GM21825 (cell line): ENCODE data around the gene EHHADH.

Experiments used
- ATAC-seq: cut with Tn5 transposase; IDR thresholded peaks from one replicate; pipeline ENCODE4 v1.9.1; 2021; ENCODE audit warnings: mild to moderate bottlenecking, moderate library complexity; ENCODE audit not compliant: unreplicated experiment

Gene EHHADH

DNA sequence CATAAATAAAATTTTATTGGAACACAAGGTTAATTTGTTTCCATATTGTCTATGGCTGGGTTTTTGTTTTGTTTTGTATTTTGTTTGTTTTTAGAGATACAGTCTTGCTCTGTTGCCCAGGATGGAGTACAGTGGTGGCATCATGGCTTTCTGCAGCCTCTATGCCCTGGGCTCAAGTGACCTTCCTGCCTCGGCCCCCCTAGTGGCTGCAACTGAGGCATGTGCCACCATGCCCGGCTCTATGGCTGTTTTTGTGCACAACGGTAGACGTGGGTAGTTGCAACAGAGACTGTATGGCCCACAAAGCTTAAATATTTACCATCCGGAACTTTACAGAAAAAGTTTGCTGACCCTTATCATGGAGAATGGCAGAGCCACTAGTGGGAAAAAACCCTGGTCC is 54.2 kb downstream of the EHHADH start:
- no peak for ATAC-seq

DNA sequence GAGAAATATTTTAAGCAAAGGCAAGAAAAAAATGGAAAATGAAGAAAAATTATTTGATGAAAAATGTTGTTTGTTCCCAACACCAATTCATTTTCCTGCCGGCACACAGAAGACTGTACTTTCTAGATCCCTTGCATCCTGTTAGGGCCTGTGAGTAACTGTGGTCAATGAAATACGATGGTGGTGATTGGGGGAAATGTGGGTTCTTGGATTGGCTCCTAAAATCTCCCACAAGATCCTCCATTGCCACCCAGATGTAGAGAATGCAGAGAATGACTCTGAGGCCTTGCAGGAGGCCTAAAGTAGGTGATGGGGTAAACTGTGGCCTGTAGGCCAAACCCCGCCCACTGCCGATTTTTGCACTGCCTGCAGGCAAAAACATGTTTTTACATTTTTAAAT is 54.6 kb downstream of the EHHADH start:
- no peak for ATAC-seq

DNA sequence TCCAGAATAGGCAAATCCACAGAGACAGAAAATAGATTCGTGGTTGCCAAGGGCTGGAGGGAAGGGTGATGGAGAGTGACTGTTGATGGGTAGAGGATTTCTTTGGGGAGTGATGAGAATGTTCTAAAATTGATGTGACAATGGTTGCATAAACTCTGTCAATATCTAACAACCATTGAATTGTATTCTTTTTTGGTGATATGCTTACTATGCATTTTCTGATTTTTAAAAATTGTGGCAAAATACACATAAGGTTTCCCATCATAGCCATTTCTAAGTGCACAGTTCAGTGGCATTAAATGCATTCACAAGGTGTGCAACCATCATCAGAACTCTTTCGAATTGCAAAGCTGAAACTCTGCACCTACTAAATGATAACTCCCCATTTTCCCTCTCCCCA is 56.8 kb downstream of the EHHADH start:
- ATAC-seq, result no peak

DNA sequence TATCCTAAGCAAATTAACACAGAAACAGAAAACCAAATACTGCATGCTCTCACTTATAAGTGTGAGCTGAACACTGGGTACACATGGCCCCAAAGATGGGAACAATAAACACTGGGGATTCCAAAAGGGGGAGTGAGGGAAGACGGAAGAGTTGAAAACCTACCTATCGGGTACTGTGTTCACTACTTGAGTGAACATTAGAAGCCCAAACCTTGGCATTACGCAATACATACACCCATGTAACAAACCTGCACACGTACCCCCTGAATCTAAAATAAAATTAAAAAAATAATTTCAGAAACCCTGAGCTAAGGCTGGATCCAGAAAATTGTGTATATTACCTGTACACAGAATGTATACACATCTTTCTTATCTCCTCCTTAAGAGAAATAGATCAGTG is 58.2 kb downstream of the EHHADH start:
- ATAC-seq, result no peak

DNA sequence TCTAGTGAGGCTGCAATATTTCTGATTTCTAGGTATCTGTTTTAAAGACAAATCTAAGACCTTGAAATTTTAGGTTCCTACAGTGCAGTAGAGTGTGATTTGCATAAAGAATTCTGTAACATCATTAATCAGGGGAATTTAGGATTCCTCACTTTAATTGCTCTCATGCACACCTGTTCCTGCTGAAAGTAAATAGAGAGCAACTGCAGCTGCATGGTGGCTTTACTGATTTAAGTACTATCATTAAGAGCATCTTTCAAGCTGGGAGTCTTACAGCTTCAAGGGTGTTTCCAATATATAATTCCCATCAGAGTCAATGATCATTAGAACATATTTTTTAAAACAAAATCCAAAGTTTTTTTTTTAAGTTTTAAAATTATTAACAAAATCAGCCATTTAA is 65.0 kb downstream of the EHHADH start:
- no peak for ATAC-seq

DNA sequence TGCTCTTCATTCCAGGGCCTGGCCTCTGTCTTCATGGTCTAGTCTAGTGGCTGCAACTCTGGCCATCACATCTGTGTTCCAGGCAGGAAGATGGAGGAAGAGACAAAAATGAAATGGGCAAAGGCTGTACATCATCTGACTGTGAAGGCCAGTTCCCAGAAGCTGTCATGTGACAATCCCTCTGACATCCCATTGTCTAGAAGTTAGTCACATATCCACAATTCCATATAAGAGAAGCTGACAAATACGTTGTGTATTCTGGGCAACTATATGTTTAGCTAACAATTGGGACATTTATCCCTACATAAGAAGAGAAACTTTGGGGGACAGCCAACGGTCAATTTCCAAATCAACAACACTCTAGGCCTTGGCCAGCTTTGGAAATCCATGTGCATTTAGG is 66.5 kb downstream of the EHHADH start:
- no peak for ATAC-seq

DNA sequence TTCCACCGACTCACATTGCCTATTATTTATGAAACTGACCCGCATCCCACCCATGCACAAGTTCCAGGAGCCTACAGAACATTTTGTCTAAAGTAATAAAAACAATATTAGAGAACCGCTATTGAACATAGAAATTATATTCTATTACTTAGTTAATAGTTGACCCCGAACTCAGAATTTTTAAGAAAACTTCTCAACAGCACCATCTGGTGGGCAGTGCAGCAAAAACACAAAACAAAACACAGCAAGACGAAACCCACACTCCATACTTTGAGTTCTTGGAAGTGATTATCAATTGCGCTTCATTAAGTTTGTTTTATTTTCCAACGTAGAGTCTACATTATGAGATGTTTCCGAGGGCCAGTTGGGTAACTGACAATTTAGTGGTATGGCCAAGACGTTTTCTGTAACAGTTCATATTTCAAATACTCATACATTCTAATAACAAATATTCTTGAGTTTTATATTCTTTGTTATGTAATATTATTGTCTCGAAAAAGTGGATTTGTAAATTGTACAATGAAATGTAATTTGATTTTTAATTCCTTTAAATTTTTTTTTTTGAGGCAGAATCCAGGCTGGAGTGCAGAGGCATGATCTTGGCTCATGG is 77.0 kb downstream of the EHHADH start:
- ATAC-seq, result no peak

DNA sequence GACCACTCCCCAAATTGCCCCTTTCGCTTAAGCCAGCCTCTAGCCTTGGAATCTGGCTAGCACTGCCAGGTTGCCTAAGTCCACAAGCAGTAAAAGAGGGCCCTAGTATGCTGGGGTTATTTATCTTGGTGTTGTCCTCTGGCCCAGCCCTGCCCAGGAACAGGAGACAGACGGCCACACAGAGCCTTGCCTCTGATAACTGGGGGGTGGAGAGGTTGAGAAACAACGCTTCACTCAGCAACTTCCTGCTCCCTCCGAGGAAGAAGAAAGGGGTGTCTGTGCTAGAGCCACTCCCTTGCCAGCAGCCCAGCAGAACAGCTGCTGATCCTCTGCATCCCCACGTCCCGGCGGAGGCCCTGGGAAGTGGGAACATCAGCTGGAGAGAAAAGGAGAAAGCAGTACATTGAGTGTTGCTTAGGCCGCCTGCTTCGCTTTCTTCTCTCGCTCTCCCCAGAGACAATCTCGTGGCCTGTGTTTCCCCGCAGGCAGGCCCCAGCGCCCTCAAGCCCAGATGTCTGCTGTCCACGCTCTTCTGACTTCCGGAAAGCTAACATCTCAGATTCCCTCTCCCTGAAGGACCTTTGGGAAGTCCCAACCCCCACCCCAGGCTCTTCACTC is 78.4 kb downstream of the EHHADH start:
- ATAC-seq, result peak; percentile 83

DNA sequence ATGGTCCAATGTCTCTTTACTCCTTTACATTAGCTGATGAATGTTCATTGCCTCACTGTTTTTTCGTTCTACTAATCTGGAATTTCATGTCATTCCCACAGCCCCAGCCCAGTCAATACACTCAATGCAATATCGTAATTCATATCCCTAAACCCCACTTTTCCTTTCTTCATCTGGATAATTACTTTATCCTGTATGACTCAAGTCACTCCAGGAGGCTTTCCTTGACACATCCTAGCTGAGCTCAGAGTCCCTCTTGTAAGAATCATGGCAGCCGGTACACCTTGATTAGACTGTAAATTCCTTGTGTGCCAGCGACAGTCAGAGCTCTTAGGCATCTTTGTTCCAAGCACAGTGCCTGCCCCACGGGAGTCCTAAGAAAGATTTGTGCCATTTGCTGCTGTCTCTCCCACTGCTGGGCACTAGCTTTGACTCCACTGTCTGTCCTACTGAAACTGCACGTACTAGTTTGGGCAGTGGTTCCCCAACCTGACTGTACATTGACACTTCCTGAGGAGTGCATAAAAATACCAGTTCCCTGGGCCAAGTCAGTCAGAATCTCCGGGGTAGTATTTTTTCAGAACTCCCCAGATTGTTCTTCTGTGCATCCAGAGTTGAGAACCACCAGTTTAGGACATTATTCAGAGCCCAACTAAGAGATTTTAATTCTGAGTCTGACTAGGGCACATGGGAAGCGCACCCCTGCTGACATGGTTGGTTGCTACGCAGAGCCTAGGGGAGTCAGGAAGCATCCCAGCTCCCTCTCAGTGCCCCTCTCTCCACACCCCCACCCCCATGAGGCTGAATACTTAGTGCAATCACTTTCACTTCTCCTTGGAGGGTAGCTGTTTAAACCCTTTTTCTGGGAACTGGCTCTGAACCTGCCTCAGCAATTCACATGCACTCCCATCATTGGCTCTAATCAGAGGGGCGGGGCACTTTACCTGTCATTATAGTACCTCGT is 81.5 kb downstream of the EHHADH start:
- no peak for ATAC-seq

DNA sequence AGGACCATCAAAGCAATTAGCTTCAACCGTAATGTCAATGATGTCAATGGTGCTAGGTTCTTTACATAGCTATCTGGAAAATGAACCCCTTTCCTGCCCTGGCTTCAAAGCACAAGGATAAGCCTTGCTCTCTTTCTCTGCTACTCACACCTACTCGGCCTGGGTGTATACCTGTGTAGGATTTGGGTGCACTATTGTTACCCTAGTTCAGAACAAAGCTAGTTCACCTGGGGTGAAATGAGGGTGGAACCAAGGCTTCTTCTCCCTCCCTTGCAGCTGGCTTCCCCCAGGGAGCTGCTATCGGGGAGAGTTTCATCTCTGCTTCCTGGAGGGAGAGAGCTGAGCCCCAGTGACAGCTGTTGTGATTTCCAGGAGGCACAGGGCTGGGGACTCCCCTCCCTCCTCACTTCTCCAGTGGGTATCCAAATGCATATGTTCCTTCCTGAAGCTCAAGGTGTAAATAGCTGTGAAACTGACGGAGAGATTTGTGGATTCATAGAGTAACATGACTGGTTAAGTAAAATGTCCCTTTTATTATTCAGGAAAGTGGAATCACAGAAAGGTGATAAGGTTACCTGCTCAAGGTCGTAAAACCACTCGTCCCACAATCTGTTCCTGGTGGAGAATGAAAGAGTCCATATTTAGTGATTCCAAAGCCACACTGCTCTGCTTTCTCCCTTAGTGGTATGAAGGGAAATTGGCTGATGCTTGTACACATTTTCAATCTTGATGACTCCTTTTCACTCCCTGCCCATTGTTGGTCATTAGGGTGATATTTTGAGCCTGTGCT is 89.2 kb downstream of the EHHADH start:
- no peak for ATAC-seq

DNA sequence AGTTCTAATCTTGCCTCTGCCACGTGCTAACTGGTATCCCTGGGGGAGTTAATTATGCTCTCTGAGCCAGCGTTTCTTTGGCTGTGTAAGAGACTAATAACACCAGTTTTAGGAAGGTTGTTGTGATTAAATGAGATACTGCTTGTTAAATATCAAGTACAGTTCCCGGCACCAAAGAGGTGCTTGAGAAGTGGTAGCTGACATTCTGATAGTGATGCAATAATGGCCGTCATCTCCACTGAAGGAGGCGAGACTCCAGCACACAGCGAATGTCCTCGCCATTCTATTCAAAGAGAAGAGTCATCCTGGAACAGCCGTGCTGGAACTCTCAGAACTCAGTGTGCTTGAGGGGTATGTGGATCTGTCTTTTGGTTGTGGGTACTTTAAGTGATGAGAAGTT is 91.2 kb downstream of the EHHADH start:
- ATAC-seq, result no peak

DNA sequence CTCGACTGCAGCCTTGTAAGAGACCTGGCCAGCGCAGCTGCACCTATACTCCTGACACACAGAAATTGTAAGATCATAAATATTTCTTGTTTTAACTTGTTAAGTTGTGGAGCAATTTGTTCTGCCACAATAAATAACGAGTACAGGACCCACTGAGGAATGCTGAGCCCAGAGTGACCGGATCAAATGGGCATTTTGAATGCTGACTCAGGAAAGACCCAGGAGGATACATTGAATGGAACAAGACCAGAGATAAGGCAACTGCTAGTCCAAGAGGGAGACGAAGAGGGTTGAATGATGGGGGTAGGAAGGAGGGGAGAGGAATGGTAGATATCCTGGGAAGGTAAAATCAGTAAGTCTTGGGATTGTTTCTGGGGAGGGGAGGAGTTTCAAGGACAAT is 92.1 kb downstream of the EHHADH start:
- ATAC-seq, result no peak

DNA sequence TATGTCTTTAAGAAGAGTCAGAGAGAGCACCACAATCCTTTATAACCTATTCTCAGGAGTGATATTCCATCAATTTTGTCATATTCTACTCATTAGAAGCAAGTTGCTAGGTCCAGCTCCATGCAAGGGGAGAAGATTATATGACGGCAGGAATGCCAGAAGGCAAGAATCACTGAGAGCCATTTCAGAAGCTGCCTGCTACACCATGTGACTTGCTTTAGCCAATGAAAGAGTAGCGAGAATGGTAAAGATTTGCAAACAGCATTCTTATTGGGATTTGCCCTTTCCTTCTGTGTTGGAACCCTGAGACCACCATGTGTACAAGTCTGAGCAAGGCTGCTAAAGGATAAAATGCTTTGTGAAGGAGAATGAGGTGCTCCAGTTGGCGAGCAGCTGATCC is 96.5 kb downstream of the EHHADH start:
- no peak for ATAC-seq

DNA sequence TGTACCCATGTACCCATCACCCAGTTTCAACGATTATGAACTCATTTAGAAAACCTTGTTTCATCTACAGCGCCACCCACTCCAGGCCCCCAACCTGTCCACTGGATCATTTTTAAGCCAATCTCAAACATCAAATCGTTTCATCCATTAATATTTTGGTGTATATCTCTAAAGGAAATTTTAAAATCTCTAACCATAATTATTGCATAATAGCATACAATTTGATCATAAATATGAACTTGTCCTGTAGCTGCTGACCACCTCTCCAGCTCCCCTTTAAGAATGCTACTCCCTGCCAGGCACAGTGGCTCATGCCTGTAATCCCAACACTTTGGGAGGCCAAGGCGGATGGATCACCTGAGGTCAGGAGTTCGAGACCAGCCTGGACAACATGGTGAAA is 98.2 kb downstream of the EHHADH start:
- ATAC-seq, result no peak

DNA sequence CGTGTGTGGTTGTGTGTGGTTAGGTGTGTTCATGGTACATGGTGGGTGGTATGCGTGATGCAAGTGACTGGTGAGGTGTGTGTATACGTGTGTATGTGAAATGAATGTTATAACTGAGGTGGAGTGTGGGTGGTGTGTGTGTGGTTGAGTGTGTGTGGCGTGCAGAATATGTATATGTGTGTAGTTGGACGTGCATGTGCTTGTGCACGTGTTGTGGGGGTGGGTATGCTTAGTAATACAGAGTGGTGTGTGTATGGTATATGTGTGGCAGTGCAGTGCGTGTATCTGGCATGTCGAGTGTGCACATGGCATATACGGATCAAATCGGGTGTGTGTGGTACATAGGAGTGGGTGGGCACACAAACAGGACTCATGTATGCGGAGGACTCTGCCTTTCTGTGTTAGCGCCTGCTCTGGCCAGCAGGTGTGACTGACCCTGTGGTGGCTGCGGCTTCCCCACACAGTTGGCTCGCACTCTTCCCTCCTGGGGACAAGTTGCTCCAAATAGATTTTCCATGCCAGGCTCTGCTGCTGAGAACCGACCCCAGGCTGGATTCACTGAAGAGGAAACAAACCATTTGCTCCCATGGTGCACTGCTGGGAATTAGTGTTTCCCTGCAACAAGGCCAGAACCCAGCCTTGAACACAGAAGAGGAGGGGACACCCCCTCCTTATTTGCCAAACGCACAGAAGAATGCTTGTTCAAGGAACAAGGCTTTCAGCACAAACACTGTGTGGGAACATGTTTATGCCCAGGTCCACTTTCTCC is 99.8 kb downstream of the EHHADH start:
- ATAC-seq, result no peak

DNA sequence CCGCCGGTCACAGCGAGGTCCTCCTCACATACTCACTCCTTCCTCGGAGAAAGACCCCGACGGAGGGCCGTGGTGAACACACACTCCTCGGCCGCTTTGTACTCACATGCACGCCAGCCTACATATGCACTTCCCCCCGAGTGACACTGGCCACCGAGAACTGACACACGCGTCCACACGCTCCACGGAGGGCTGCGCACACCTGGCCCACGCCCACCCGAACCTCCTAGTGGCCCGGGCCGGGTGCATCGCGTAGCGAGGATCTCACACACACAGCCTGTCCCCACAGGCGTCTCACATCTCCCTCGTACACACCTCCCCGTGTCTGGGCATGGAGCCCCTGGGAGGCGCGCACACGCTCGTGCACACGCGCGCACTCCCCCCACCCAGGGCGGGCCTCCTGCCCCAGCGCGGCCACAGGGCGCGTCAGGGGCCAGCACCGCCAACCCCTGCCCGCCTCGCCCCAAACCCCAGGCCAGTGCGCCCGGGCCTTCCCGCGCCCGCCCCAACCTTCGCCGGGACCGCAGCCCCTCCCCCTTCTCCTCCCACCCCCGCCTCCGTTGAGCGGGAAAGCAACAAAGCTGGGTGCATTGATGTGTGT is 100.6 kb downstream of the EHHADH start:
- no peak for ATAC-seq

DNA sequence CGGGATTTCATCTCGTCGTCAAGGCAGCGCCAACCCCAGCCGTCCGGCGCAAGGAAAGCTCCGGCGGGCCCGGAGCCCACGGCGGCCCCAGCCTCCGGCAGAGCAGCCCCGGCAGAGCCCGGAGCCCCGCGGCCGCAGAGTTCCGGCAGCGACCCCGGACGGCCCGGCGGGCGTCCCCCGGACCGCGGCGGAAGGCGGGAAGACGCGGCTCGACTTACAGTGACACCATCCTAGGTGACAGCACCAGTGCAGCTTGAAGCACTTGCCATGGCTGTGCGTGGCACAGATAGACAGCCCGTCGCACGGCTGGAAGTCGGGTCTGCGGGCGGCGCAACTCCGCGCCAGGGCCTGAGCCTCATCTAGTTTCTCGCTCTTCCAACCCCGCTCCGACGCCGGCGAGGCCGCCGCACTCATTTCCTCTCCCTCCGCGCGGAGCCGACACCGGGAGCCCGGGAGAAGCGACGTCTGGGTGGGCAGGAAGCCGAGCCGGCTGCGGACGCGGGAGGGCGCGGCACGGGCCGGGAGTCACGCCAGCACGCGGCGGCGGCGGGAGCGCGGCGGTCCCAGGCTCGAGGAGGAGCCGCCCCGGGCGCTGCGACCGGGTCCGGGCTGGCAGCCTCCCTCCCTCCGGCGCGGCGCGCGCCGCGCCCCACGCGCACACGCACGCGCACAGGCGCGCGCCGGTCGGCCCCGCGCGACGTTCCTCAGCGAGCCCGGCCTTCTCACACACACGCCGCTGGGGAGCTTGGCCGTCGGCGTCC is 101.3 kb downstream of the EHHADH start, which contains the start of gene C3orf70:
Gene C3orf70, minus strand, starts transcription at position 651 of the 761 bp plus-strand sequence. Its CDS starts 237 bp downstream, at position 414.
- ATAC-seq, result no peak

DNA sequence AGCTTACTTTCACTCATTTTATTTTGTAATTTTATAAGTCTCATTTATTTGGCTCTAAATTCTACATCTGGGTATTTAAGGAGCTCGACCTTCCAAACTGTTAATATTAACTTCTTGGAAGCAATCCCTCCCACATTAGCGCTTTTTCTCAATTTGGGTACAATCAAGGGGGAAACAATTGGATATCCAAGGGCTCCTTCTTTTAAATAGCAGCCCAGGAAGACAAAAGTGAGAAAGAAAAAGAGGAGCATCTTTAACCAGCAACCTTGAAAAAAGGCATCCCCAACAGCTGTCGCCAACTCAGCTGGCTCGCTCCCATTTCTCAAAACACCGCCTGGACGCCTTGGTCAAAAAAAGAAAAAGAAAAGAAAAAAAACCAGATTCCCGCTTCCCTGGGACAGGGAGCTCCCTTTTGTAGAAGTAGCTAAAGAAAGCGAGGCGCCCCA is 101.9 kb downstream of the EHHADH start:
- no peak for ATAC-seq
